ENCODE results near the gene IDI2.

Gene IDI2

GRCh38 chr10:1036341-1036791 is 10.7 kb upstream of the IDI2 start:
- DNase-seq: peak in 2 of 3 donors; percentile 25 to 51
- Histone ChIP-seq H3K9me3 (ENCODE audit: control insufficient read depth, low read length) (no peaks in the 10 kb centered on the region), H3K36me3 (ENCODE audit: control insufficient read depth, insufficient read depth, low read length) (peaks cover 9% of the 10 kb centered on the region), H3K27ac (ENCODE audit: insufficient read depth, low read length, poor library complexity, severe bottlenecking) (no peak overlapping the region), H3K27me3 (replicated peaks; ENCODE audit: control insufficient read depth, insufficient read depth, low read length, poor library complexity, severe bottlenecking) (no peaks in the 10 kb centered on the region), H3K4me1 (ENCODE audit: control insufficient read depth, insufficient read depth, low read length, poor library complexity, severe bottlenecking) (no peaks in the 10 kb centered on the region), H3K4me3 (ENCODE audit: insufficient read depth, low read depth, low read length, poor library complexity, severe bottlenecking) (no peak overlapping the region)

DNA sequence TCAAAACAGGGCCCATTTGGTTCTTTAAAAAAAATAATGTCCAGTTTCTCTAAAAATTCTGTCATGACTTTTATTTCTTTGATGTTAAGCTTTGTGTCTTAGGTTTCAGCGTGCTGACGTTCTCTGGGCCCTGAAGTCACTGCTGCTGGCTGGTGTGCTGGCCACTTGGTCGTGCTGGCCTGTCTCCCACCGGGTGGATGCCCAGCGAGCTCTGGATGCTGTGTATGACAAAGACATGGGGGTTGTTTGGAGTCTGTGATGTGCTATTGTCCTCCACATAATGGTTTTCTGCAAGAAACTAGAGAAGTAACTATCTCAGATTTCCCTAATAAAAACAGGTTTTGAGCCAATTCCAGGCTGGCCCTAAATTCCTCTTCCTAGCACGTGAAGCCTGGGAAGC is 9.5 kb upstream of the IDI2 start:
- no peak overlapping the region for H3K27ac ChIP-seq (ENCODE audit: insufficient read depth, low read length, poor library complexity, severe bottlenecking)
- H3K27me3 ChIP-seq (replicated peaks; ENCODE audit: control insufficient read depth, insufficient read depth, low read length, poor library complexity, severe bottlenecking): no peaks in the 10 kb centered on the region
- H3K9me3 ChIP-seq (ENCODE audit: control insufficient read depth, low read length): no peaks in the 10 kb centered on the region
- H3K4me3 ChIP-seq (ENCODE audit: insufficient read depth, low read depth, low read length, poor library complexity, severe bottlenecking): no peak overlapping the region
- H3K36me3 ChIP-seq (ENCODE audit: control insufficient read depth, insufficient read depth, low read length): peaks cover 6% of the 10 kb centered on the region
- no peaks in the 10 kb centered on the region for H3K4me1 ChIP-seq (ENCODE audit: control insufficient read depth, insufficient read depth, low read length, poor library complexity, severe bottlenecking)
- DNase-seq: no peak

DNA sequence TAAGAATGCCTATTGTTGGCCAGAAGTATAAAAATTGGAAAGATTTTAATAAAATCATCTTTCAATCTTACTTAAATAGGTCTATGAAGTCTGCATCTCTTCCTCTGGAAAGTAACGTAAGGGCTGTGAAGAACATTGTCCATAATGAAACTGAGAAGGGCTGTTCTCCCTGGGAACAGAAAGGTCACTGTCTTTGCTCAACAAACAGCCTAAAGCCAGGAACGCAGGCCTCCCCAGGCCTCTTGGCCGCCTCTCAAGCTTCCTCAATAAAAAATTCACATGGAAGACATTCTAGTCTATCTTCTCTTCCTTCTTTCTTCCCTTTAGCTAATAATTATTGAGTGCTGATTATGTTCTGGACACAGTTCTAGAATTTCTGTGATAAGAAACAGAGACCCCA is 9.1 kb upstream of the IDI2 start:
- H3K4me1 ChIP-seq (ENCODE audit: control insufficient read depth, insufficient read depth, low read length, poor library complexity, severe bottlenecking): no peaks in the 10 kb centered on the region
- no peak overlapping the region for H3K4me3 ChIP-seq (ENCODE audit: insufficient read depth, low read depth, low read length, poor library complexity, severe bottlenecking)
- H3K36me3 ChIP-seq (ENCODE audit: control insufficient read depth, insufficient read depth, low read length): peaks cover 3% of the 10 kb centered on the region
- no peaks in the 10 kb centered on the region for H3K27me3 ChIP-seq (replicated peaks; ENCODE audit: control insufficient read depth, insufficient read depth, low read length, poor library complexity, severe bottlenecking)
- H3K9me3 ChIP-seq (ENCODE audit: control insufficient read depth, low read length): no peaks in the 10 kb centered on the region
- no peak for DNase-seq
- no peak overlapping the region for H3K27ac ChIP-seq (ENCODE audit: insufficient read depth, low read length, poor library complexity, severe bottlenecking)

DNA sequence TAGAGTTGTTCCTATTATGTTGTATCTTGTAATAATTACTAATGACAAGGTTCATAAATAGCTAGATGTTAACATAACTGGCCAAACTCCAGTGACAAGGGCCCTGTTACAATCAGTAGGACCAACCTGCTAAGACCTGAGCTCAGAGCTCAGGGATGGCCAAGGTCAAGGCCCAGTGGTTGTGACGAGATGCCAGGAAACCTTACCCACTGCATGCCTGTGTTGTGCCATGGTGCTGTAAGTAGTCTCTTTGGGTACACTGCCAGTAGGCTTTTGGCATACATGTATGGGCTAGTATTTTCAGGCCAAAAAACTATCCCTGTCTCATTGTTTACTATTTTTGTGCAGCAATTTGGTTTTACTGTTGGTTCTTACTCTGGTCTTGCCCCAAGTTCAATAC is 7.9 kb upstream of the IDI2 start:
- no peaks in the 10 kb centered on the region for H3K27me3 ChIP-seq (replicated peaks; ENCODE audit: control insufficient read depth, insufficient read depth, low read length, poor library complexity, severe bottlenecking)

GRCh38 chr10:1029838-1030237 is 4.2 kb upstream of the IDI2 start:
- Histone ChIP-seq H3K27ac (ENCODE audit: insufficient read depth, low read length, poor library complexity, severe bottlenecking) (no peak overlapping the region), H3K27me3 (replicated peaks; ENCODE audit: control insufficient read depth, insufficient read depth, low read length, poor library complexity, severe bottlenecking) (no peaks in the 10 kb centered on the region), H3K9me3 (ENCODE audit: control insufficient read depth, low read length) (no peaks in the 10 kb centered on the region), H3K4me3 (ENCODE audit: insufficient read depth, low read depth, low read length, poor library complexity, severe bottlenecking) (no peak overlapping the region), H3K36me3 (ENCODE audit: control insufficient read depth, insufficient read depth, low read length) (no peaks in the 10 kb centered on the region), H3K4me1 (ENCODE audit: control insufficient read depth, insufficient read depth, low read length, poor library complexity, severe bottlenecking) (no peaks in the 10 kb centered on the region)
- DNase-seq: no peak

More for the DNA sequence above, 7.9 kb upstream of the IDI2 start:
- no peaks in the 10 kb centered on the region for H3K4me1 ChIP-seq (ENCODE audit: control insufficient read depth, insufficient read depth, low read length, poor library complexity, severe bottlenecking)
- H3K36me3 ChIP-seq (ENCODE audit: control insufficient read depth, insufficient read depth, low read length): peaks cover 3% of the 10 kb centered on the region
- H3K4me3 ChIP-seq (ENCODE audit: insufficient read depth, low read depth, low read length, poor library complexity, severe bottlenecking): no peak overlapping the region
- no peak for DNase-seq
- no peak overlapping the region for H3K27ac ChIP-seq (ENCODE audit: insufficient read depth, low read length, poor library complexity, severe bottlenecking)
- no peaks in the 10 kb centered on the region for H3K9me3 ChIP-seq (ENCODE audit: control insufficient read depth, low read length)

DNA sequence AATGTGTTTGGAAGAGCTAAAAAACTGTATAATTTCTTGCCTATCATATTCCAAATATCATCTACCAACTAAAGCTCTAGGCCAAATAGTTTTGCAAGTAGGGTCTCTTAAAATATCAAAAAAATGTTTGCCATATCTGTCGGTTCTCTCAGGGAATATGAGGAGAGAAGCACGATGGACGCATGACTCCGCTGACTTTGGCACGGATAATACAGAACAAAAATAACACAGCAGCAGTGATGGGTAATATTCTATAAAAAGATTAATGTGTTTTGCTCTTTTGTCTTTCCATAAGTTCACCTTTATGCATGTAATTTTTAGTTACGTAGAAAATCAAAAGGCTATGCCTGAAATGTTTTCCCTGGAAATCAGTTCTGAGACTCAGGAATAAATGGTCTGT is 919 bp upstream of the IDI2 start:
- Histone ChIP-seq H3K36me3 (ENCODE audit: control insufficient read depth, insufficient read depth, low read length) (no peaks in the 10 kb centered on the region), H3K4me3 (ENCODE audit: insufficient read depth, low read depth, low read length, poor library complexity, severe bottlenecking) (no peak overlapping the region), H3K4me1 (ENCODE audit: control insufficient read depth, insufficient read depth, low read length, poor library complexity, severe bottlenecking) (no peaks in the 10 kb centered on the region), H3K27ac (ENCODE audit: insufficient read depth, low read length, poor library complexity, severe bottlenecking) (no peak overlapping the region), H3K27me3 (replicated peaks; ENCODE audit: control insufficient read depth, insufficient read depth, low read length, poor library complexity, severe bottlenecking) (no peaks in the 10 kb centered on the region), H3K9me3 (ENCODE audit: control insufficient read depth, low read length) (no peaks in the 10 kb centered on the region)
- no peak for DNase-seq

GRCh38 chr10:1024103-1024502 is 1.6 kb downstream of the IDI2 start:
- no peak for DNase-seq
- no peaks in the 10 kb centered on the region for H3K27me3 ChIP-seq (replicated peaks; ENCODE audit: control insufficient read depth, insufficient read depth, low read length, poor library complexity, severe bottlenecking)
- H3K27ac ChIP-seq (ENCODE audit: insufficient read depth, low read length, poor library complexity, severe bottlenecking): no peak overlapping the region
- no peaks in the 10 kb centered on the region for H3K4me1 ChIP-seq (ENCODE audit: control insufficient read depth, insufficient read depth, low read length, poor library complexity, severe bottlenecking)
- no peaks in the 10 kb centered on the region for H3K9me3 ChIP-seq (ENCODE audit: control insufficient read depth, low read length)
- no peak overlapping the region for H3K4me3 ChIP-seq (ENCODE audit: insufficient read depth, low read depth, low read length, poor library complexity, severe bottlenecking)
- peaks cover 5% of the 10 kb centered on the region for H3K36me3 ChIP-seq (ENCODE audit: control insufficient read depth, insufficient read depth, low read length)

DNA sequence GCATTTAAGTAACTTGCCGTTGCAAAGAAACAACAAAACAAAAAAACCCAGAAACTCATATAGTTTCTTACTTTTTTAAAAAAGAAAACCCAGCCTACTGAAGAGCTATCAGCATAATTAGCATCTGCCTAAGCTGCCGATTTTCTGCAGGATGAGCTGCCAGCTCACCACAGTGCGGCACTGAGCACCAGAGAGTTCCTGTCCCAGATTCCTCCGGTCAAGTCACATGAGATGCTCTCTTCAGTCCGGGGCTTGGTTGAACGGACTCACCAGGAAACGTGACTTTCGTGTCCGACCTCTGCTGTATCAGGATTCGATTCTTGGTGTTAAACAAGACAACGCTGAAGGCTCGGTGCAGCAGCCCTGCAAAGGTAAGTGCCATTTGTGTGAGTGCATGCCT is 3.2 kb downstream of the IDI2 start:
- H3K4me1 ChIP-seq (ENCODE audit: control insufficient read depth, insufficient read depth, low read length, poor library complexity, severe bottlenecking): no peaks in the 10 kb centered on the region
- no peaks in the 10 kb centered on the region for H3K27me3 ChIP-seq (replicated peaks; ENCODE audit: control insufficient read depth, insufficient read depth, low read length, poor library complexity, severe bottlenecking)
- no peak overlapping the region for H3K27ac ChIP-seq (ENCODE audit: insufficient read depth, low read length, poor library complexity, severe bottlenecking)
- peaks cover 13% of the 10 kb centered on the region for H3K36me3 ChIP-seq (ENCODE audit: control insufficient read depth, insufficient read depth, low read length)
- no peak for DNase-seq
- no peak overlapping the region for H3K4me3 ChIP-seq (ENCODE audit: insufficient read depth, low read depth, low read length, poor library complexity, severe bottlenecking)
- no peaks in the 10 kb centered on the region for H3K9me3 ChIP-seq (ENCODE audit: control insufficient read depth, low read length)

- no peak for DNase-seq
- Histone ChIP-seq H3K27me3 (replicated peaks; ENCODE audit: control insufficient read depth, insufficient read depth, low read length, poor library complexity, severe bottlenecking) (no peaks in the 10 kb centered on the region), H3K36me3 (ENCODE audit: control insufficient read depth, insufficient read depth, low read length) (peaks cover 28% of the 10 kb centered on the region), H3K27ac (ENCODE audit: insufficient read depth, low read length, poor library complexity, severe bottlenecking) (no peak overlapping the region), H3K4me3 (ENCODE audit: insufficient read depth, low read depth, low read length, poor library complexity, severe bottlenecking) (no peak overlapping the region), H3K4me1 (ENCODE audit: control insufficient read depth, insufficient read depth, low read length, poor library complexity, severe bottlenecking) (no peaks in the 10 kb centered on the region), H3K9me3 (ENCODE audit: control insufficient read depth, low read length) (no peaks in the 10 kb centered on the region)
Observed at GRCh38 chr10:1020958-1021357, 4.7 kb downstream of the IDI2 start.

DNA sequence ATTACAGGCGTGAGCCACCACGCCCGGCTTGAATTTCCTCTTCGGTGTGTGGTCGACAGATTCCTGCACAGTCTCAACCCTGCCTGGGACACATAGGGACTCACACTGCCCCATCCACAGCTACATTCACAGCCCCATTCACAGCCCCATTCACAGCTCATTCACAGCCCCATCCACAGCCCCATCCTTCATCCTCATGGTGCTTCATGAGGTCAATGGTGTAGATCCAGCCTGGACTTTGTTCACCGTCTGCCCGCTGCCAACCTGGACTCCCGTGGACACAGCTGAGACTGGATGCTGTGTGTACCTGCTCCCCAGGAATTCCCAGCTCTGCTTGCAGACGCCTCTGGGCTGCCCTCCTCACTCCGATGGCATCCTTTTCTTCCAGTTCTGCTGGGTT is 5.2 kb downstream of the IDI2 start:
- no peaks in the 10 kb centered on the region for H3K9me3 ChIP-seq (ENCODE audit: control insufficient read depth, low read length)

GRCh38 chr10:1019362-1019761 is 6.3 kb downstream of the IDI2 start:
- DNase-seq: no peak
- no peaks in the 10 kb centered on the region for H3K4me1 ChIP-seq (ENCODE audit: control insufficient read depth, insufficient read depth, low read length, poor library complexity, severe bottlenecking)
- no peak overlapping the region for H3K27ac ChIP-seq (ENCODE audit: insufficient read depth, low read length, poor library complexity, severe bottlenecking)
- H3K4me3 ChIP-seq (ENCODE audit: insufficient read depth, low read depth, low read length, poor library complexity, severe bottlenecking): no peak overlapping the region
- no peaks in the 10 kb centered on the region for H3K9me3 ChIP-seq (ENCODE audit: control insufficient read depth, low read length)
- no peaks in the 10 kb centered on the region for H3K27me3 ChIP-seq (replicated peaks; ENCODE audit: control insufficient read depth, insufficient read depth, low read length, poor library complexity, severe bottlenecking)
- peaks cover 39% of the 10 kb centered on the region for H3K36me3 ChIP-seq (ENCODE audit: control insufficient read depth, insufficient read depth, low read length)

More for the DNA sequence above, 5.2 kb downstream of the IDI2 start:
- Histone ChIP-seq H3K27me3 (replicated peaks; ENCODE audit: control insufficient read depth, insufficient read depth, low read length, poor library complexity, severe bottlenecking) (no peaks in the 10 kb centered on the region), H3K4me3 (ENCODE audit: insufficient read depth, low read depth, low read length, poor library complexity, severe bottlenecking) (no peak overlapping the region), H3K27ac (ENCODE audit: insufficient read depth, low read length, poor library complexity, severe bottlenecking) (no peak overlapping the region), H3K4me1 (ENCODE audit: control insufficient read depth, insufficient read depth, low read length, poor library complexity, severe bottlenecking) (no peaks in the 10 kb centered on the region), H3K36me3 (ENCODE audit: control insufficient read depth, insufficient read depth, low read length) (peaks cover 33% of the 10 kb centered on the region)
- DNase-seq: no peak

Data from effector memory CD4-positive, alpha-beta T cell (primary cell).